K562 (cell line): ENCODE measurements around the gene MYO3B. TPM values are rescaled to one million over a fixed set of nuclear protein-coding genes. Genes with fewer than 3 reads are reported as not detected.

Source experiments
- ARID4B ChIP-seq: sonication (generic); formaldehyde crosslinking; IDR thresholded peaks from 2 replicates; pipeline ENCODE4 v1.8.0; 2022; ENCODE audit warnings: mild to moderate bottlenecking, missing genetic modification reagents
- ATF7 ChIP-seq: fragments of 450-650 bp; IDR thresholded peaks from 2 replicates; pipeline ENCODE4 v1.7.1; 2014; ENCODE audit warnings: mild to moderate bottlenecking, moderate library complexity
- CBX3 ChIP-seq, 2 experiments: IDR thresholded peaks; 1 replicate in 1 of 2; 2 replicates in 1 of 2; pipeline ENCODE4 v1.6.1; 2012; ENCODE audit warnings: inconsistent platforms in 2 of 2, low read length in 2 of 2, borderline replicate concordance in 1 of 2, control low read depth in 1 of 2
- DMBX1 ChIP-seq: fragments of 250-450 bp; sonication (Bioruptor Pico); IDR thresholded peaks from 2 replicates; pipeline ENCODE4 v1.8.0; 2022; ENCODE audit warnings: inconsistent platforms, mild to moderate bottlenecking, moderate library complexity, borderline replicate concordance
- DNMT1 ChIP-seq: fragments of 450-650 bp; IDR thresholded peaks from 2 replicates; pipeline ENCODE4 v1.6.1; 2016; ENCODE audit warnings: antibody characterized with exemption, mild to moderate bottlenecking
- HCFC1 ChIP-seq: IDR thresholded peaks from 2 replicates; pipeline ENCODE4 v1.6.1; 2012; ENCODE audit warnings: low read depth, low read length, improper control_type of control experiment
- HMG20A ChIP-seq: fragments of 450-650 bp; formaldehyde crosslinking; conservative IDR thresholded peaks from 2 replicates; pipeline ENCODE4 v1.4.0; 2020; ENCODE audit warnings: mild to moderate bottlenecking, mixed read lengths
- NCOA4 ChIP-seq: fragments of 450-650 bp; IDR thresholded peaks from 2 replicates; pipeline ENCODE4 v1.6.1; 2018; ENCODE audit warnings: mild to moderate bottlenecking; ENCODE audit not compliant: partially characterized antibody
- NEUROD1 ChIP-seq: fragments of 150-350 bp; IDR thresholded peaks from 2 replicates; pipeline ENCODE4 v1.6.1; 2014; ENCODE audit warnings: borderline replicate concordance, low read length, low read depth; ENCODE audit not compliant: partially characterized antibody
- TAF15 ChIP-seq: fragments of 200-400 bp; formaldehyde crosslinking; IDR thresholded peaks from 2 replicates; pipeline ENCODE4 v1.6.1; 2017; ENCODE audit warnings: mild to moderate bottlenecking, low read depth, low read length, moderate library complexity
- TCF3 ChIP-seq: sonication (generic); formaldehyde crosslinking; IDR thresholded peaks from 2 replicates; pipeline ENCODE4 v1.4.0; 2020; ENCODE audit warnings: mild to moderate bottlenecking, missing genetic modification reagents
- TRIM24 ChIP-seq, 2 experiments: fragments of 450-650 bp; IDR thresholded peaks; 2 replicates each; pipeline ENCODE4 v1.6.1; 2016
- TSHZ1 ChIP-seq: fragments of 250-450 bp; sonication (Bioruptor Pico); IDR thresholded peaks from 2 replicates; pipeline ENCODE4 v1.4.0; 2020; ENCODE audit warnings: mild to moderate bottlenecking, moderate library complexity
- ZNF197 ChIP-seq: fragments of 200-800 bp; sonication (Bioruptor generic); IDR thresholded peaks from 2 replicates; pipeline ENCODE4 v1.6.1; 2016; ENCODE audit warnings: low read depth, missing genetic modification characterization, missing compliant biosample characterization
- ZNF444 ChIP-seq: fragments of 250-450 bp; sonication (Bioruptor Pico); IDR thresholded peaks from 2 replicates; pipeline ENCODE4 v1.4.0; 2020; ENCODE audit warnings: mild to moderate bottlenecking, moderate library complexity
- ZNF780A ChIP-seq: fragments of 250-450 bp; sonication (Bioruptor Pico); IDR thresholded peaks from 2 replicates; pipeline ENCODE4 v1.5.0; 2021; ENCODE audit warnings: mild to moderate bottlenecking
- polyA plus RNA-seq, 8 experiments: library from polyadenylated mRNA; depleted of rRNA in 4 of 8; stranded (reverse) in 5 of 8; unstranded in 3 of 8; fragments of >200 nt; fragmentation: Nextera tagmentation in 2 of 8; fragmentation: Illumina TruSeq in 1 of 8; extraction: Ambion mirVana in 2 of 8; extraction: Trizol in 1 of 8; gene quantifications; 2 replicates each; pipeline versions ENCODE4 v1.2.1 to v1.2.3, GENCODE V29; 2011 to 2014; ENCODE audit warnings: inconsistent platforms in 1 of 8, missing spikeins in 1 of 8
- total RNA-seq, 7 experiments: library from RNA; depleted of rRNA in 6 of 7; stranded (reverse); fragments of >200 nt in 6 of 7; fragmentation: Illumina TruSeq in 2 of 7; extraction: Trizol in 2 of 7; gene quantifications; 2 replicates each; pipeline versions ENCODE4 v1.2.1 to v1.2.3, GENCODE V29; 2011 to 2021; ENCODE audit warnings: low replicate concordance in 1 of 7
- TF ChIP-seq, protein P1 (sequence below): IDR thresholded peaks from 3 replicates; pipeline ENCODE4 v1.6.1; 2011; ENCODE audit warnings: borderline replicate concordance, mild to moderate bottlenecking, moderate library complexity; ENCODE audit not compliant: insufficient read length; ENCODE audit errors: extremely low read depth

MYO3B gene
- total and polyA plus RNA-seq, 9 of the 15 experiments (the other 6 are each of a cell fraction or from before 2014, with no cell fraction given), result 2.7 to 6.5 (median 3.6) TPM

DNA sequence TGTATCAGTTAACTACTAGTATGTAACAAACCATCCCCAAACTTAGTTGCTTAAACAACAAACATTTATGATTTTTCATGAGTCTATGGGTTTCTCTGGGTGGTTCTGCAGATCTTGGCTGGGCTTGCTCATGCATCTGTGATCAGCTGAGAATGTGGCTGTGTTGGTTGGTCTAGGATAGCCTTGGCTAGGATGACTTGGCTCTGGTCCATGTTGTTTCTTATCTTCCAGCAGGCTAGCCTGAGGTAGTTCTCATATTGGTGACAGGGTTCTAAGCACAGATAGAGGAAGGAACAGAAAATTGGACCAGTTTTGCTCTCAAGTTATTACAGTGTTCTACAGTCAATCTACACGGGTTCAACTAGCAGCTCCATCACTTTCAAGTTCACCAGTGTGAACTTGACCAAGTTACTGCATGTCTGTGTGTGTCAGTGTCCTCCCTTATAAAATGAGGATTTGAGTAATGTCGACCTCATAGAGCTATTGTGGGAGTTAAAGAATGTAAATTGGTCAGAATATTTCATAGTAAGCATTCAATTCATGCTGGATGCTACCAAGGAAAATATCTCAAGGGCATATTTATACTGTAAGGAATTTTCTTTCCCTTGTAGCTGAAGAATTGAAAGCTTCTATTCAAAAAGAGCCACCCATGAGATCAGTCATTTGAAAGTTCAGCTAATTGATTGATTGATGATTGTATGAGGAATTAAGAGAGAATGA is 65.3 kb downstream of the MYO3B start (continued):
- TF ChIP-seq TSHZ1 (CRISPR knock-in tag) (no peak), TRIM24 (IDR thresholded peaks at IDR 0.05) (peak in 1 of 2 experiments; percentile 63; a peak in 2 of 4 replicates), ZNF780A (CRISPR knock-in tag) (no peak), ZNF444 (CRISPR knock-in tag) (no peak), DMBX1 (CRISPR knock-in tag) (peak; percentile 62; the same call in 1 of the 2 replicates), HMG20A (no peak), TCF3 (CRISPR knock-in tag) (no peak), DNMT1 (no peak), ZNF197 (CRISPR knock-in tag) (0 out of 2 replicates have a peak, but pooled peaks have one; percentile 12), NEUROD1 (no peak), NCOA4 (no peak), ATF7 (no peak), CBX3 (IDR thresholded peaks at IDR 0.05; ENCODE audit: borderline replicate concordance in 1 of 2, low read length in 2 of 2) (no peak), ARID4B (no peak), TAF15 (no peak), HCFC1 (no peak)
- TF ChIP-seq, protein P1, sequence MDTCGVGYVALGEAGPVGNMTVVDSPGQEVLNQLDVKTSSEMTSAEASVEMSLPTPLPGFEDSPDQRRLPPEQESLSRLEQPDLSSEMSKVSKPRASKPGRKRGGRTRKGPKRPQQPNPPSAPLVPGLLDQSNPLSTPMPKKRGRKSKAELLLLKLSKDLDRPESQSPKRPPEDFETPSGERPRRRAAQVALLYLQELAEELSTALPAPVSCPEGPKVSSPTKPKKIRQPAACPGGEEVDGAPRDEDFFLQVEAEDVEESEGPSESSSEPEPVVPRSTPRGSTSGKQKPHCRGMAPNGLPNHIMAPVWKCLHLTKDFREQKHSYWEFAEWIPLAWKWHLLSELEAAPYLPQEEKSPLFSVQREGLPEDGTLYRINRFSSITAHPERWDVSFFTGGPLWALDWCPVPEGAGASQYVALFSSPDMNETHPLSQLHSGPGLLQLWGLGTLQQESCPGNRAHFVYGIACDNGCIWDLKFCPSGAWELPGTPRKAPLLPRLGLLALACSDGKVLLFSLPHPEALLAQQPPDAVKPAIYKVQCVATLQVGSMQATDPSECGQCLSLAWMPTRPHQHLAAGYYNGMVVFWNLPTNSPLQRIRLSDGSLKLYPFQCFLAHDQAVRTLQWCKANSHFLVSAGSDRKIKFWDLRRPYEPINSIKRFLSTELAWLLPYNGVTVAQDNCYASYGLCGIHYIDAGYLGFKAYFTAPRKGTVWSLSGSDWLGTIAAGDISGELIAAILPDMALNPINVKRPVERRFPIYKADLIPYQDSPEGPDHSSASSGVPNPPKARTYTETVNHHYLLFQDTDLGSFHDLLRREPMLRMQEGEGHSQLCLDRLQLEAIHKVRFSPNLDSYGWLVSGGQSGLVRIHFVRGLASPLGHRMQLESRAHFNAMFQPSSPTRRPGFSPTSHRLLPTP, result no peak
